IMR-90 (cell line): ENCODE measurements around the gene CGRRF1. TPM values are rescaled to one million over a fixed set of nuclear protein-coding genes. Genes with fewer than 3 reads are reported as not detected.

Source experiments
- ATAC-seq: fragments of 200-7000 bp; cut with Tn5 transposase; 2 replicates; pipeline ENCODE4 v1.9.1; 2020; ENCODE audit warnings: low read depth, mild to moderate bottlenecking, moderate library complexity
- BruUV-seq: library from RNA; stranded (reverse); fragments of 400-500 nt; replicated peaks from 2 replicates; lab custom pipeline; 2021; lab: Mats Ljungman, UMichigan
- CTCF ChIA-PET: fragments of 300-600 bp; formaldehyde crosslinking; extraction: SDS; loops from one replicate; lab custom pipeline; 2021; ENCODE audit warnings: antibody characterized with exemption; lab: Yijun Ruan, JAX
- POLR2A ChIA-PET: fragments of 300-600 bp; sonication (Branson Sonifier 250); formaldehyde crosslinking; loops from one replicate; lab custom pipeline; 2022; ENCODE audit warnings: antibody characterized with exemption; ENCODE audit not compliant: unreplicated experiment; lab: Charles Lee
- DNase-seq: peaks from one replicate; pipeline ENCODE4 v3.0.0; 2013
- H2AFZ ChIP-seq: replicated peaks from 2 replicates; pipeline ENCODE3; 2013; ENCODE audit warnings: low read length, mild to moderate bottlenecking; ENCODE audit not compliant: poor library complexity
- H2AK5ac ChIP-seq: 2 replicates; pipeline ENCODE4 v1.6.1; 2013; ENCODE audit warnings: low read depth, low read length, inconsistent platforms
- H2AK9ac ChIP-seq: replicated peaks from 2 replicates; pipeline ENCODE3; 2013; ENCODE audit warnings: mild to moderate bottlenecking, low read depth, low read length, moderate library complexity; ENCODE audit not compliant: poor library complexity
- H2BK120ac ChIP-seq: 2 replicates; pipeline ENCODE4 v1.6.1; 2013; ENCODE audit warnings: low read depth, low read length, inconsistent platforms
- H2BK15ac ChIP-seq: 3 replicates; pipeline ENCODE4 v1.6.1; 2013; ENCODE audit warnings: low read depth, low read length, inconsistent platforms
- H2BK20ac ChIP-seq: 2 replicates; pipeline ENCODE4 v1.6.1; 2013; ENCODE audit warnings: low read depth, mild to moderate bottlenecking, inconsistent platforms, low read length, moderate library complexity
- H2BK5ac ChIP-seq: 2 replicates; pipeline ENCODE4 v1.6.1; 2013; ENCODE audit warnings: mild to moderate bottlenecking, low read depth, low read length, inconsistent platforms; ENCODE audit not compliant: poor library complexity, severe bottlenecking
- H3K14ac ChIP-seq: replicated peaks from 2 replicates; pipeline ENCODE4 v1.6.1; 2013; ENCODE audit warnings: low read depth, low read length, inconsistent platforms
- H3K18ac ChIP-seq: 2 replicates; pipeline ENCODE4 v1.6.1; 2013; ENCODE audit warnings: low read depth, low read length, control low read depth
- H3K23ac ChIP-seq: 2 replicates; pipeline ENCODE4 v1.6.1; 2013; ENCODE audit warnings: low read depth, low read length, inconsistent platforms
- H3K27ac ChIP-seq: 2 replicates; pipeline ENCODE4 v1.5.1; 2013; ENCODE audit warnings: mild to moderate bottlenecking, control low read depth, low read length; ENCODE audit not compliant: insufficient read depth
- H3K27me3 ChIP-seq: 2 replicates; pipeline ENCODE4 v1.6.1; 2013; ENCODE audit warnings: low read length; ENCODE audit not compliant: control insufficient read depth, insufficient read depth
- H3K36me3 ChIP-seq: 2 replicates; pipeline ENCODE4 v1.6.1; 2013; ENCODE audit warnings: low read length, mixed read lengths; ENCODE audit not compliant: control insufficient read depth, insufficient read depth
- H3K4ac ChIP-seq: 2 replicates; pipeline ENCODE4 v1.6.1; 2013; ENCODE audit warnings: low read depth, low read length, inconsistent platforms
- H3K4me1 ChIP-seq: 2 replicates; pipeline ENCODE4 v1.6.1; 2013; ENCODE audit warnings: low read length, mixed read lengths; ENCODE audit not compliant: control insufficient read depth, insufficient read depth
- H3K4me2 ChIP-seq: 2 replicates; pipeline ENCODE4 v1.6.1; 2013; ENCODE audit warnings: low read depth, mild to moderate bottlenecking, control low read depth, low read length, moderate library complexity
- H3K4me3 ChIP-seq: 2 replicates; pipeline ENCODE4 v1.5.1; 2013; ENCODE audit warnings: low read depth, mild to moderate bottlenecking, control low read depth, low read length, moderate library complexity; ENCODE audit not compliant: insufficient read depth
- H3K56ac ChIP-seq: 2 replicates; pipeline ENCODE4 v1.6.1; 2013; ENCODE audit warnings: low read length, inconsistent platforms; ENCODE audit not compliant: insufficient read depth; ENCODE audit errors: extremely low read depth
- H3K79me1 ChIP-seq, 2 experiments: 2 replicates each; pipeline ENCODE4 v1.6.1; 2013; ENCODE audit warnings: low read length in 2 of 2, inconsistent platforms in 1 of 2, low read depth in 1 of 2
- H3K9ac ChIP-seq: 2 replicates; pipeline ENCODE4 v1.6.1; 2013; ENCODE audit warnings: low read depth, low read length, control low read depth
- H3K9me1 ChIP-seq: 2 replicates; pipeline ENCODE4 v1.6.1; 2013; ENCODE audit warnings: low read length, inconsistent platforms; ENCODE audit not compliant: insufficient read depth
- H3K9me3 ChIP-seq: 2 replicates; pipeline ENCODE4 v1.6.1; 2013; ENCODE audit warnings: low read length; ENCODE audit not compliant: control insufficient read depth, insufficient read depth
- H4K20me1 ChIP-seq: 2 replicates; pipeline ENCODE4 v1.6.1; 2013; ENCODE audit warnings: low read length, inconsistent platforms; ENCODE audit not compliant: insufficient read depth
- H4K5ac ChIP-seq: 2 replicates; pipeline ENCODE4 v1.6.1; 2013; ENCODE audit warnings: mild to moderate bottlenecking, low read depth, low read length, control low read depth
- H4K8ac ChIP-seq, 2 experiments: 2 replicates each; pipeline ENCODE4 v1.6.1; 2013; ENCODE audit warnings: low read depth in 2 of 2, low read length in 2 of 2, control low read depth in 1 of 2, inconsistent platforms in 1 of 2
- H4K91ac ChIP-seq: 2 replicates; pipeline ENCODE4 v1.6.1; 2013; ENCODE audit warnings: low read depth, low read length, inconsistent platforms; ENCODE audit not compliant: insufficient read depth
- CHD1 ChIP-seq: IDR thresholded peaks from 2 replicates; pipeline ENCODE4 v1.6.1; 2012; ENCODE audit warnings: low read depth, low read length, improper control_type of control experiment
- MAZ ChIP-seq: IDR thresholded peaks from 2 replicates; pipeline ENCODE4 v1.6.1; 2012; ENCODE audit warnings: low read depth, mild to moderate bottlenecking, low read length, improper control_type of control experiment, moderate library complexity, borderline replicate concordance
- WGBS, 2 experiments: methylation state at CpG; one replicate each; pipeline versions ENCODE4 v1.1.5 to v1.1.7; 2013; ENCODE audit warnings: missing lambda C conversion rate in 2 of 2; ENCODE audit not compliant: insufficient read length in 1 of 2; ENCODE audit errors: extremely low coverage in 2 of 2; 5-methylcytosine and 5-hydroxymethylcytosine counted together
- dilution Hi-C: fragments of 300-500 bp; cut with HindIII; formaldehyde crosslinking; loops from one replicate; pipeline ENCODE4 v1.14.3; 2018; ENCODE audit warnings: low sequenced_read_pairs; ENCODE audit not compliant: unreplicated experiment
- in situ Hi-C: fragments of 300-500 bp; cut with MboI; formaldehyde crosslinking; loops from 3 replicates; pipeline ENCODE4 v1.14.3; 2019; ENCODE audit warnings: low sequenced_read_pairs, inconsistent platforms, mixed read lengths
- intact Hi-C: fragments of 100-400 bp; cut with micrococcal nuclease; formaldehyde crosslinking; loops from 2 replicates; pipeline ENCODE4 v1.10.0; 2022
- polyA plus RNA-seq, 3 experiments: library from polyadenylated mRNA; depleted of rRNA; stranded (reverse); fragments of >200 nt; gene quantifications; 2 replicates each; pipeline ENCODE4 v1.2.3, GENCODE V29; 2012; ENCODE audit warnings: low replicate concordance in 1 of 3
- total RNA-seq: library from RNA; depleted of rRNA; stranded (reverse); fragments of >200 nt; gene quantifications from 2 replicates; pipeline ENCODE4 v1.2.3, GENCODE V29; 2012

CGRRF1 gene
- total and polyA plus RNA-seq, 2 of the 4 experiments (the other 2 are of a cell fraction), result 6.0 to 13.8 TPM

- Histone ChIP-seq H3K9me1 (peaks cover 2% of the 10 kb centered on the region; the same call in 1 of the 2 replicates), H3K4me2 (no peak overlapping the region), H3K56ac (no peak overlapping the region), H3K79me1 (no peaks in the 10 kb centered on the region; a peak in 1 of 4 replicates), H3K27ac (no peak overlapping the region), H3K18ac (no peak overlapping the region), H2AK9ac (no peak overlapping the region), H3K4me3 (no peak overlapping the region), H3K4me1 (no peaks in the 10 kb centered on the region), H4K91ac (no peak overlapping the region), H3K36me3 (peaks cover 11% of the 10 kb centered on the region), H2BK120ac (no peak overlapping the region), H2BK5ac (no peak overlapping the region), H2AK5ac (no peak overlapping the region), H3K23ac (no peak overlapping the region), H2BK20ac (no peak overlapping the region), H4K8ac (no peak overlapping the region), H2BK15ac (no peak overlapping the region), H3K14ac (no peak overlapping the region), H3K9ac (no peak overlapping the region), H2AFZ (no peak overlapping the region), H3K9me3 (no peaks in the 10 kb centered on the region), H3K27me3 (no peaks in the 10 kb centered on the region), H4K20me1 (no peaks in the 10 kb centered on the region), H4K5ac (no peak overlapping the region), H3K4ac (no peak overlapping the region)
- DNase-seq (peak; percentile 10), ATAC-seq (no peak)
- CTCF ChIA-PET, result no interaction called here
- in situ Hi-C loops (no loop called here), intact Hi-C loops (no loop called here), dilution Hi-C loops (no loop called here)
- POLR2A ChIA-PET, result no interaction called here
- TF ChIP-seq MAZ (no peak), CHD1 (no peak)
- BruUV-seq, result no TSS peak
- no CpG with 5 or more reads among the region's 1 CpG for WGBS, 2 experiments
Measured at GRCh38 chr14:54535126-54535525, 25.4 kb downstream of the CGRRF1 start.
